Neural progenitor cell (in vitro differentiated cells): Measurements from ENCODE around the gene BIRC7. TPM values are rescaled to one million over a fixed set of nuclear protein-coding genes. Genes with fewer than 3 reads are reported as not detected.
A peak's percentile ranks its signal among the peaks of the same experiment; 100 is the strongest.

Experiments used
- DNase-seq: peaks from one replicate; pipeline ENCODE4 v3.0.0-alpha.2; 2016; ENCODE audit warnings: low spot score
- H2AFZ ChIP-seq: fragments of 200-600 bp; sonication (generic); replicated peaks from 2 replicates; pipeline ENCODE4 v1.6.1; 2016; ENCODE audit warnings: antibody characterized with exemption
- H3F3A ChIP-seq: fragments of 200-600 bp; sonication (generic); 2 replicates; pipeline ENCODE4 v1.6.1; 2016; ENCODE audit warnings: antibody characterized with exemption, low read depth
- H3K27ac ChIP-seq: fragments of 200-600 bp; sonication (generic); 2 replicates; pipeline ENCODE4 v1.5.1; 2016; ENCODE audit warnings: mild to moderate bottlenecking
- H3K27me3 ChIP-seq: fragments of 200-600 bp; sonication (generic); 2 replicates; pipeline ENCODE4 v1.6.1; 2016; ENCODE audit warnings: mild to moderate bottlenecking, moderate library complexity
- H3K36me3 ChIP-seq: fragments of 200-600 bp; sonication (generic); 2 replicates; pipeline ENCODE4 v1.5.1; 2016
- H3K4me1 ChIP-seq: fragments of 200-600 bp; sonication (generic); 2 replicates; pipeline ENCODE4 v1.6.1; 2016; ENCODE audit warnings: mixed run types
- H3K4me2 ChIP-seq: fragments of 200-600 bp; sonication (generic); 2 replicates; pipeline ENCODE4 v1.6.1; 2016
- H3K4me3 ChIP-seq: fragments of 200-600 bp; sonication (generic); 2 replicates; pipeline ENCODE4 v1.5.1; 2016
- H3K79me2 ChIP-seq: fragments of 200-600 bp; sonication (generic); 2 replicates; pipeline ENCODE4 v1.6.1; 2016; ENCODE audit warnings: low read depth
- H3K9ac ChIP-seq: fragments of 200-600 bp; sonication (generic); 2 replicates; pipeline ENCODE4 v1.6.1; 2016
- H3K9me3 ChIP-seq: fragments of 200-600 bp; sonication (generic); 2 replicates; pipeline ENCODE4 v1.5.1; 2016; ENCODE audit warnings: low read depth
- H4K20me1 ChIP-seq: fragments of 200-600 bp; sonication (generic); 2 replicates; pipeline ENCODE4 v1.6.1; 2016; ENCODE audit warnings: low read depth
- H3K27ac Mint-ChIP-seq: 3 replicates; pipeline ENCODE4 v1.8.0; 2021; ENCODE audit warnings: mixed read lengths
- H3K27me3 Mint-ChIP-seq: 2 replicates; pipeline ENCODE4 v1.8.0; 2022; ENCODE audit warnings: low read depth, mild to moderate bottlenecking, inconsistent platforms, moderate library complexity, mixed read lengths; ENCODE audit not compliant: insufficient read depth
- H3K36me3 Mint-ChIP-seq: 3 replicates; pipeline ENCODE4 v1.8.0; 2021; ENCODE audit warnings: mixed read lengths
- H3K4me1 Mint-ChIP-seq: 3 replicates; pipeline ENCODE4 v1.8.0; 2021; ENCODE audit warnings: mixed read lengths
- H3K4me3 Mint-ChIP-seq: 3 replicates; pipeline ENCODE4 v1.8.0; 2021; ENCODE audit warnings: mild to moderate bottlenecking, moderate library complexity, mixed read lengths
- H3K9me3 Mint-ChIP-seq: 3 replicates; pipeline ENCODE4 v1.8.0; 2020; ENCODE audit warnings: mixed read lengths
- CTCF ChIP-seq: fragments of 200-600 bp; sonication (generic); IDR thresholded peaks from 2 replicates; pipeline ENCODE4 v1.5.1; 2017; ENCODE audit warnings: antibody characterized with exemption, mild to moderate bottlenecking
- EZH2 ChIP-seq: fragments of 200-600 bp; sonication (generic); IDR thresholded peaks from 2 replicates; pipeline ENCODE4 v1.6.1; 2017; ENCODE audit warnings: antibody characterized with exemption, mild to moderate bottlenecking, moderate library complexity
- EZH2phosphoT487 ChIP-seq: fragments of 200-600 bp; sonication (generic); IDR thresholded peaks from 2 replicates; pipeline ENCODE4 v1.6.1; 2017; ENCODE audit warnings: antibody characterized with exemption
- total RNA-seq: library from RNA; depleted of rRNA; stranded (reverse); fragments of >200 nt; gene quantifications from 2 replicates; pipeline ENCODE4 v1.2.3, GENCODE V29; 2015; ENCODE audit warnings: low replicate concordance

BIRC7 gene
- total RNA-seq, 1 donor from 2014 or later, result not detected

GRCh38 chr20:63232235-63233060 is 3.3 kb upstream of the BIRC7 start:
- no peaks in the 10 kb centered on the region for H3K36me3 Mint-ChIP-seq
- H3K27me3 Mint-ChIP-seq, result peaks cover 9% of the 10 kb centered on the region
- TF ChIP-seq EZH2phosphoT487, result no peak
- TF ChIP-seq EZH2, result no peak
- no peak for TF ChIP-seq CTCF
- peaks cover 57% of the 10 kb centered on the region for H3K4me1 Mint-ChIP-seq
- Histone ChIP-seq H3K27me3 (no peaks in the 10 kb centered on the region), H3K9me3 (no peaks in the 10 kb centered on the region), H3K27ac (no peak overlapping the region), H3K36me3 (no peaks in the 10 kb centered on the region), H3K9ac (no peak overlapping the region), H3K4me1 (peaks cover 34% of the 10 kb centered on the region), H3K79me2 (no peaks in the 10 kb centered on the region), H3F3A (peaks cover 30% of the 10 kb centered on the region), H3K4me2 (no peak overlapping the region), H3K4me3 (no peak overlapping the region), H4K20me1 (no peaks in the 10 kb centered on the region), H2AFZ (no peak overlapping the region)
- no peak for DNase-seq
- peak overlapping the region; percentile 33 for H3K4me3 Mint-ChIP-seq
- H3K27ac Mint-ChIP-seq, result no peak overlapping the region
- no peaks in the 10 kb centered on the region for H3K9me3 Mint-ChIP-seq

- no peaks in the 10 kb centered on the region for H3K36me3 ChIP-seq
- H2AFZ ChIP-seq, result no peak overlapping the region
- no peaks in the 10 kb centered on the region for H3K9me3 ChIP-seq
- no peaks in the 10 kb centered on the region for H3K79me2 ChIP-seq
- DNase-seq, result no peak
- H3F3A ChIP-seq, result peaks cover 30% of the 10 kb centered on the region
- no peaks in the 10 kb centered on the region for H3K36me3 Mint-ChIP-seq
- H3K4me3 Mint-ChIP-seq, result no peak overlapping the region
- no peaks in the 10 kb centered on the region for H3K27me3 ChIP-seq
- H3K27ac ChIP-seq, result no peak overlapping the region
- TF ChIP-seq EZH2 (no peak), CTCF (no peak), EZH2phosphoT487 (no peak)
- no peak overlapping the region for H3K4me2 ChIP-seq
- no peak overlapping the region for H3K9ac ChIP-seq
- H3K27ac Mint-ChIP-seq, result no peak overlapping the region
- no peak overlapping the region for H3K4me3 ChIP-seq
- peaks cover 56% of the 10 kb centered on the region for H3K4me1 Mint-ChIP-seq
- no peaks in the 10 kb centered on the region for H3K9me3 Mint-ChIP-seq
- H3K27me3 Mint-ChIP-seq, result peaks cover 9% of the 10 kb centered on the region
- peaks cover 34% of the 10 kb centered on the region for H3K4me1 ChIP-seq
- no peaks in the 10 kb centered on the region for H4K20me1 ChIP-seq
Observed at GRCh38 chr20:63233061-63233344, 2.7 kb upstream of the BIRC7 start.

GRCh38 chr20:63233924-63234323 is 1.8 kb upstream of the BIRC7 start:
- no peaks in the 10 kb centered on the region for H3K36me3 ChIP-seq
- DNase-seq, result no peak
- H3K79me2 ChIP-seq, result no peaks in the 10 kb centered on the region
- no peaks in the 10 kb centered on the region for H3K27me3 ChIP-seq
- H4K20me1 ChIP-seq, result no peaks in the 10 kb centered on the region
- no peak overlapping the region for H2AFZ ChIP-seq
- Mint-ChIP-seq H3K4me3 (no peak overlapping the region), H3K27ac (no peak overlapping the region), H3K9me3 (no peaks in the 10 kb centered on the region), H3K36me3 (no peaks in the 10 kb centered on the region), H3K4me1 (peaks cover 52% of the 10 kb centered on the region), H3K27me3 (peaks cover 9% of the 10 kb centered on the region)
- H3F3A ChIP-seq, result peaks cover 25% of the 10 kb centered on the region
- no peak overlapping the region for H3K9ac ChIP-seq
- TF ChIP-seq CTCF, result no peak
- TF ChIP-seq EZH2, result no peak
- no peak for TF ChIP-seq EZH2phosphoT487
- H3K9me3 ChIP-seq, result no peaks in the 10 kb centered on the region
- no peak overlapping the region for H3K4me2 ChIP-seq
- no peak overlapping the region for H3K4me3 ChIP-seq
- H3K27ac ChIP-seq, result no peak overlapping the region
- peaks cover 31% of the 10 kb centered on the region for H3K4me1 ChIP-seq
